Lower leg skin (tissue), 3 donors: ENCODE measurements around the gene FAIM2.

ENCODE experiments used
- POLR2A ChIP-seq, 2 donors: fragments of 450-650 bp; IDR thresholded peaks; one replicate each; pipeline ENCODE4 v1.6.1; 2016 to 2017; ENCODE audit warnings: antibody characterized with exemption in 2 of 2, mild to moderate bottlenecking in 1 of 2, moderate library complexity in 1 of 2
- TF ChIP-seq, protein P1 (sequence below), 3 donors: fragments of 450-650 bp; IDR thresholded peaks; one replicate each; pipeline ENCODE4 v1.5.1; 2016; ENCODE audit warnings: antibody characterized with exemption in 3 of 3, mild to moderate bottlenecking in 3 of 3, moderate library complexity in 2 of 3

DNA sequence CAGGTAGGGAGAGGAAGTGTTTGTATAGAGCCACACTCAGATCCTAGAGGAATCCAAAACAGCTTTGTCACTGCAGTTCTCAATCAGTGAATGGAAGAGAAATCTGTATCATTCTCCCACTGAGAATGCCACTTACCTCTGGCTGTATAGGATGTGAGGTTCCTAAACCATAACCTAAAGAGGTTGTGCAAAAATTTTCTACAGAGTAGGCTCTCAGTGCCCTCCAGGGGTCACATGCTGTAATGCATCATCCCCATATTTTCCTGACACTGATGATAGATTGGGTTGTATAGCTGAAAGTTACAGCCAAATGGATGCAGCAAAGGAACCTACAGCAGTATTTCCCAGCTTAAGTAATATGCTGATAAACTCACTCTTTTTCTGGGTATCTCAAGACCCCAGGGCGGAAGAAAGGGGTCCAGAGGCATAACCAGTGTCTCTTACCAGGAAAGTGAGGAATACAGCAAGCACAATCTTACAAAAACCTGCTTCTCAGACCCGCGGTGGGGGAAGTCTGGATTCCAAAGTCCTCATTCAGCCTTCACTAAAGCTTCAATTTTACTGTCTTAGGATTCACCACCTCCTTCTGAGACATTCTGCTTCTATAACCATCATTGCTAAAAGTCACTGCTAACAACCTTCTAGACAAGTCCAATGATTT lies 64.6 kb downstream of the FAIM2 start:
- TF ChIP-seq, protein P1, sequence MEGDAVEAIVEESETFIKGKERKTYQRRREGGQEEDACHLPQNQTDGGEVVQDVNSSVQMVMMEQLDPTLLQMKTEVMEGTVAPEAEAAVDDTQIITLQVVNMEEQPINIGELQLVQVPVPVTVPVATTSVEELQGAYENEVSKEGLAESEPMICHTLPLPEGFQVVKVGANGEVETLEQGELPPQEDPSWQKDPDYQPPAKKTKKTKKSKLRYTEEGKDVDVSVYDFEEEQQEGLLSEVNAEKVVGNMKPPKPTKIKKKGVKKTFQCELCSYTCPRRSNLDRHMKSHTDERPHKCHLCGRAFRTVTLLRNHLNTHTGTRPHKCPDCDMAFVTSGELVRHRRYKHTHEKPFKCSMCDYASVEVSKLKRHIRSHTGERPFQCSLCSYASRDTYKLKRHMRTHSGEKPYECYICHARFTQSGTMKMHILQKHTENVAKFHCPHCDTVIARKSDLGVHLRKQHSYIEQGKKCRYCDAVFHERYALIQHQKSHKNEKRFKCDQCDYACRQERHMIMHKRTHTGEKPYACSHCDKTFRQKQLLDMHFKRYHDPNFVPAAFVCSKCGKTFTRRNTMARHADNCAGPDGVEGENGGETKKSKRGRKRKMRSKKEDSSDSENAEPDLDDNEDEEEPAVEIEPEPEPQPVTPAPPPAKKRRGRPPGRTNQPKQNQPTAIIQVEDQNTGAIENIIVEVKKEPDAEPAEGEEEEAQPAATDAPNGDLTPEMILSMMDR (IDR thresholded peaks at IDR 0.05), result no peak
- no peak for TF ChIP-seq POLR2A (IDR thresholded peaks at IDR 0.05)
